ENCODE results near the gene FBXL13.
"Not testable (repeated sequence)": the region's sequence is repeated elsewhere in the genome, so short reads cannot be mapped to it uniquely, and the experiment has no call there.

The FBXL13 gene

GRCh38 chr7:102780926-102781325, 293.7 kb downstream of the FBXL13 start:
- H3K9me2 ChIP-seq (ENCODE audit: low read depth, low read length), result not testable (repeated sequence)

GRCh38 chr7:102778663-102779062, 295.9 kb downstream of the FBXL13 start:
- peaks cover 17% of the 10 kb centered on the region for H3K36me3 ChIP-seq (ENCODE audit: insufficient read depth, low read length)
- H3K79me2 ChIP-seq (ENCODE audit: insufficient read depth, low read length); H3F3A ChIP-seq (ENCODE audit: insufficient read depth, low read length): not testable (repeated sequence)

More at GRCh38 chr7:102780926-102781325, 293.7 kb downstream of the FBXL13 start:
- not testable (repeated sequence) for H3F3A ChIP-seq (ENCODE audit: insufficient read depth, low read length); H3K27ac ChIP-seq (ENCODE audit: low read depth, low read length, poor library complexity, severe bottlenecking); H3K27me3 ChIP-seq (ENCODE audit: insufficient read depth, low read length); H3K4me2 ChIP-seq (ENCODE audit: low read length); H3K9me3 ChIP-seq (ENCODE audit: low read length); H3K79me2 ChIP-seq (ENCODE audit: insufficient read depth, low read length); H3K4me3 ChIP-seq (ENCODE audit: low read depth, low read length, poor library complexity, severe bottlenecking); H2AFZ ChIP-seq (ENCODE audit: low read length); H4K20me1 ChIP-seq (ENCODE audit: insufficient read depth, low read length); H3K9ac ChIP-seq (ENCODE audit: low read length); H3K4me1 ChIP-seq (ENCODE audit: insufficient read depth, low read length, severe bottlenecking)
- peaks cover 17% of the 10 kb centered on the region for H3K36me3 ChIP-seq (ENCODE audit: insufficient read depth, low read length)

GRCh38 chr7:102776217-102776616, 298.4 kb downstream of the FBXL13 start:
- not testable (repeated sequence) for H3K27me3 ChIP-seq (ENCODE audit: insufficient read depth, low read length); H3F3A ChIP-seq (ENCODE audit: insufficient read depth, low read length); H3K4me1 ChIP-seq (ENCODE audit: insufficient read depth, low read length, severe bottlenecking); H3K9me3 ChIP-seq (ENCODE audit: low read length); H3K9me2 ChIP-seq (ENCODE audit: low read depth, low read length); H3K9ac ChIP-seq (ENCODE audit: low read length); H2AFZ ChIP-seq (ENCODE audit: low read length); H3K79me2 ChIP-seq (ENCODE audit: insufficient read depth, low read length); H3K4me3 ChIP-seq (ENCODE audit: low read depth, low read length, poor library complexity, severe bottlenecking); H4K20me1 ChIP-seq (ENCODE audit: insufficient read depth, low read length); H3K27ac ChIP-seq (ENCODE audit: low read depth, low read length, poor library complexity, severe bottlenecking); H3K4me2 ChIP-seq (ENCODE audit: low read length)
- peaks cover 17% of the 10 kb centered on the region for H3K36me3 ChIP-seq (ENCODE audit: insufficient read depth, low read length)

More at GRCh38 chr7:102778663-102779062, 295.9 kb downstream of the FBXL13 start:
- not testable (repeated sequence) for H3K9me2 ChIP-seq (ENCODE audit: low read depth, low read length); H3K27me3 ChIP-seq (ENCODE audit: insufficient read depth, low read length); H3K9ac ChIP-seq (ENCODE audit: low read length); H3K9me3 ChIP-seq (ENCODE audit: low read length); H3K4me2 ChIP-seq (ENCODE audit: low read length); H3K4me3 ChIP-seq (ENCODE audit: low read depth, low read length, poor library complexity, severe bottlenecking); H2AFZ ChIP-seq (ENCODE audit: low read length); H3K27ac ChIP-seq (ENCODE audit: low read depth, low read length, poor library complexity, severe bottlenecking); H4K20me1 ChIP-seq (ENCODE audit: insufficient read depth, low read length); H3K4me1 ChIP-seq (ENCODE audit: insufficient read depth, low read length, severe bottlenecking)

GRCh38 chr7:102770467-102770866, 304.1 kb downstream of the FBXL13 start:
- not testable (repeated sequence) for H3K27ac ChIP-seq (ENCODE audit: low read depth, low read length, poor library complexity, severe bottlenecking)

GRCh38 chr7:102769657-102770192, 304.9 kb downstream of the FBXL13 start:
- not testable (repeated sequence) for H3K4me1 ChIP-seq (ENCODE audit: insufficient read depth, low read length, severe bottlenecking); H3F3A ChIP-seq (ENCODE audit: insufficient read depth, low read length); H3K4me3 ChIP-seq (ENCODE audit: low read depth, low read length, poor library complexity, severe bottlenecking); H3K9ac ChIP-seq (ENCODE audit: low read length); H2AFZ ChIP-seq (ENCODE audit: low read length); H3K36me3 ChIP-seq (ENCODE audit: insufficient read depth, low read length); H3K4me2 ChIP-seq (ENCODE audit: low read length); H4K20me1 ChIP-seq (ENCODE audit: insufficient read depth, low read length); H3K79me2 ChIP-seq (ENCODE audit: insufficient read depth, low read length); H3K27me3 ChIP-seq (ENCODE audit: insufficient read depth, low read length); H3K9me2 ChIP-seq (ENCODE audit: low read depth, low read length); H3K27ac ChIP-seq (ENCODE audit: low read depth, low read length, poor library complexity, severe bottlenecking); H3K9me3 ChIP-seq (ENCODE audit: low read length)

More at GRCh38 chr7:102770467-102770866, 304.1 kb downstream of the FBXL13 start:
- not testable (repeated sequence) for H3K9me3 ChIP-seq (ENCODE audit: low read length); H3K4me2 ChIP-seq (ENCODE audit: low read length); H2AFZ ChIP-seq (ENCODE audit: low read length); H3K9me2 ChIP-seq (ENCODE audit: low read depth, low read length); H3K79me2 ChIP-seq (ENCODE audit: insufficient read depth, low read length); H3K27me3 ChIP-seq (ENCODE audit: insufficient read depth, low read length); H3F3A ChIP-seq (ENCODE audit: insufficient read depth, low read length); H3K9ac ChIP-seq (ENCODE audit: low read length); H3K36me3 ChIP-seq (ENCODE audit: insufficient read depth, low read length); H4K20me1 ChIP-seq (ENCODE audit: insufficient read depth, low read length); H3K4me3 ChIP-seq (ENCODE audit: low read depth, low read length, poor library complexity, severe bottlenecking); H3K4me1 ChIP-seq (ENCODE audit: insufficient read depth, low read length, severe bottlenecking)

GRCh38 chr7:102763295-102763905, 311.2 kb downstream of the FBXL13 start:
- H3K4me2 ChIP-seq (ENCODE audit: low read length); H4K20me1 ChIP-seq (ENCODE audit: insufficient read depth, low read length); H3F3A ChIP-seq (ENCODE audit: insufficient read depth, low read length); H3K27me3 ChIP-seq (ENCODE audit: insufficient read depth, low read length); H3K36me3 ChIP-seq (ENCODE audit: insufficient read depth, low read length); H3K9me2 ChIP-seq (ENCODE audit: low read depth, low read length); H3K4me3 ChIP-seq (ENCODE audit: low read depth, low read length, poor library complexity, severe bottlenecking); H3K79me2 ChIP-seq (ENCODE audit: insufficient read depth, low read length); H2AFZ ChIP-seq (ENCODE audit: low read length); H3K9me3 ChIP-seq (ENCODE audit: low read length); H3K4me1 ChIP-seq (ENCODE audit: insufficient read depth, low read length, severe bottlenecking); H3K27ac ChIP-seq (ENCODE audit: low read depth, low read length, poor library complexity, severe bottlenecking); H3K9ac ChIP-seq (ENCODE audit: low read length): not testable (repeated sequence)
